ENCODE data around the gene NAV1. TPM values are rescaled to one million over a fixed set of nuclear protein-coding genes. Genes with fewer than 3 reads are reported as not detected.

The NAV1 gene
- total and polyA plus RNA-seq, 9 of the 15 experiments (the other 6 are each of a cell fraction or from before 2014, with no cell fraction given), result 0.91 to 16.8 (median 3.2) TPM

GRCh38 chr1:201566933-201567801 lies 28.2 kb downstream of the NAV1 start (continued):
- TF ChIP-seq CBX5 (IDR thresholded peaks at IDR 0.05; ENCODE audit: borderline replicate concordance, low read depth), result peak; percentile 45; the same call in 1 of the 2 replicates
- no peak for TF ChIP-seq ETS2 (tag; IDR thresholded peaks at IDR 0.05; ENCODE audit: borderline replicate concordance, poor library complexity, severe bottlenecking)
- TF ChIP-seq HDAC3 (IDR thresholded peaks at IDR 0.05; ENCODE audit: borderline replicate concordance, partially characterized antibody), result peak; percentile 70
- peak; percentile 95 for TF ChIP-seq CBFA2T3 (IDR thresholded peaks at IDR 0.05)
- no peak for TF ChIP-seq POLR3G (IDR thresholded peaks at IDR 0.05; ENCODE audit: extremely low read depth, insufficient read length, insufficient replicate concordance)
- TF ChIP-seq ZNF592 (IDR thresholded peaks at IDR 0.05), result peak; percentile 98
- TF ChIP-seq ZMIZ1 (IDR thresholded peaks at IDR 0.05; ENCODE audit: low read depth in 2 of 2, low read length in 2 of 2), result peak in 1 of 2 experiments; percentile 91; a peak in 2 of 4 replicates
- TF ChIP-seq ARID1B (IDR thresholded peaks at IDR 0.05), result peak; percentile 93
- peak; percentile 16 to 87 for TF ChIP-seq AFF1 (IDR thresholded peaks at IDR 0.05; ENCODE audit: low read depth in 1 of 2, partially characterized antibody in 2 of 2)
- peak; percentile 97 for TF ChIP-seq DMBX1 (CRISPR knock-in tag; IDR thresholded peaks at IDR 0.05; ENCODE audit: borderline replicate concordance)
- no peak for TF ChIP-seq NKRF (IDR thresholded peaks at IDR 0.05; ENCODE audit: borderline replicate concordance)

Data from K562 (cell line).